Measurements from ENCODE around the gene ZWILCH.
"Not testable (repeated sequence)": the region's sequence is repeated elsewhere in the genome, so short reads cannot be mapped to it uniquely, and the experiment has no call there.

DNA sequence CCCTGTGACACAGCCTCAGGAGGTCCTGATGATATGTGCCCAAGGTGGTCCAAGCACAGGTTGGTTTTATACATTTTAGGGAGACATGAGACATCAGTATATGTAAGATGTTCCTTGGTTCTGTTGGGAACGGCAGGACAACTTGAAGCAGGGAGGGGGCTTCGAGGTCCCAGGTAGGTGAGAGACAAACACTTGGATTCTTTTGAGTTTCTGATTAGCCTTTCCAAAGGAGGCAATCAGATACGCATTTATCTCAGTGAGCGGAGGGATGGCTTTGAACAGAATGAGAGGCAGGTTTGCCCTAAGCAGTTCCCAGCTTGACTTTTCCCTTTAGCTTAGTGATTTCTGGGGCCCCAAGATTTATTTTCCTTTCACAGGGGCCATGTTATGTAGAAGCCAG, 34.3 kb upstream of the ZWILCH start:
- TF ChIP-seq CTCF (IDR thresholded peaks at IDR 0.05; ENCODE audit: low read length); EZH2 (IDR thresholded peaks at IDR 0.05; ENCODE audit: borderline replicate concordance, low read length): not testable (repeated sequence)

Measured in OCI-LY1 (cell line).